Osteoblast (primary cell): ENCODE measurements around the gene PNPLA7. TPM values are rescaled to one million over a fixed set of nuclear protein-coding genes. Genes with fewer than 3 reads are reported as not detected.

Source experiments
- DNase-seq: peaks from one replicate; pipeline ENCODE4 v3.0.0; 2011; ENCODE audit warnings: low spot score, mixed read lengths; ENCODE audit not compliant: insufficient read length; ENCODE audit errors: missing footprints
- H2AFZ ChIP-seq: 2 replicates; pipeline ENCODE4 v1.6.0; 2011; ENCODE audit warnings: mild to moderate bottlenecking, low read length
- H3K27ac ChIP-seq: 2 replicates; pipeline ENCODE4 v1.5.1; 2011; ENCODE audit warnings: mild to moderate bottlenecking, low read depth, low read length, moderate library complexity
- H3K27me3 ChIP-seq: 2 replicates; pipeline ENCODE4 v1.6.0; 2012; ENCODE audit warnings: mild to moderate bottlenecking, control low read depth, inconsistent platforms, low read length, moderate library complexity; ENCODE audit not compliant: insufficient read depth
- H3K36me3 ChIP-seq: 2 replicates; pipeline ENCODE4 v1.5.1; 2011; ENCODE audit warnings: mild to moderate bottlenecking, low read length, control low read depth, moderate library complexity; ENCODE audit not compliant: insufficient read depth
- H3K4me1 ChIP-seq: 2 replicates; pipeline ENCODE4 v1.5.1; 2011; ENCODE audit warnings: mild to moderate bottlenecking, low read length, control low read depth, moderate library complexity; ENCODE audit not compliant: insufficient read depth
- H3K4me2 ChIP-seq: 2 replicates; pipeline ENCODE4 v1.6.0; 2011; ENCODE audit warnings: mild to moderate bottlenecking, low read length; ENCODE audit not compliant: insufficient read depth
- H3K4me3 ChIP-seq: fragments of 200-600 bp; sonication (generic); 3 replicates; pipeline ENCODE4 v1.5.1; 2012; ENCODE audit warnings: mild to moderate bottlenecking, low read length, inconsistent platforms; ENCODE audit not compliant: insufficient read depth
- H3K79me2 ChIP-seq: 2 replicates; pipeline ENCODE4 v1.6.0; 2012; ENCODE audit warnings: mild to moderate bottlenecking, low read length, control low read depth, inconsistent platforms; ENCODE audit not compliant: insufficient read depth
- H3K9me3 ChIP-seq: 2 replicates; pipeline ENCODE4 v1.5.1; 2011; ENCODE audit warnings: low read depth, low read length, control low read depth
- H4K20me1 ChIP-seq: 2 replicates; pipeline ENCODE4 v1.6.0; 2012; ENCODE audit warnings: mild to moderate bottlenecking, low read length, control low read depth; ENCODE audit not compliant: insufficient read depth
- total RNA-seq: library from RNA; depleted of rRNA; stranded (reverse); fragments of >200 nt; gene quantifications from 2 replicates; pipeline ENCODE4 v1.2.3, GENCODE V29; 2012
- TF ChIP-seq, protein P1 (sequence below): IDR thresholded peaks from 2 replicates; pipeline ENCODE4 v1.5.1; 2011; ENCODE audit warnings: mild to moderate bottlenecking, low read depth, low read length, moderate library complexity; ENCODE audit errors: extremely low read depth

The PNPLA7 gene
- total RNA-seq, 1 donor, result 1.8 TPM

DNA sequence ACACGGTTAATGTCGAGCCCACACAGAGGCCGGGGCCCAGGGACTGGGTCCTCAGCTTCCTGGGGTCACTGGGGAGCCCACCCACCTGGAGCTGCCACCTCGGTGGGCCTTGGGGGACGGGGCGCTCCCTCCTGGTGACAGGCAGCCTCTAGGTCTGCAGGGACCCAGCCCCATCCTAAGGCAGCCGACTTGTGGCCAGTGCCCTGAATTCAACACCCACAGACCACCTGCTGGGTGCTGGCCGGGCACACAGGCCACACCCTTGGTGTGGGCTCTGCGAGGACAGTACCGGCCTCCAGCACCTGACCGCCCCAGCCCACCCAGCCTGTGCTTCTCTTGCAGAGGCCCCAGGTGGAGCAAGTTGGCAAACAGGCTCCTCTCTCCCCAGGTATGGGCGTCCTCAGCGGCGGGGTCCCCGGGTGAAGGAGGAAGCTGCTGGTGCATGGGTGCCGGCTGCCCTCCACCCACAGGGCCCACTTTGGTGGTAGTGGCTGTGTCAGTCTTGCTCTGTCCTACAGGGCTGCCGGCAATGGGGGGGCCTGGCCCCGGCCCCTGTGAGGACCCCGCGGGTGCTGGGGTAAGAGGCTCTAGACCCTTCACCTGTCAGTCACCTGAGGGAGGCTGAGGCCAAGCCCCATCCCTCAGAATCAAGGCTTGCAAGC is 117.4 kb downstream of the PNPLA7 start:
- Histone ChIP-seq H2AFZ (no peak overlapping the region), H3K4me3 (no peak overlapping the region)

DNA sequence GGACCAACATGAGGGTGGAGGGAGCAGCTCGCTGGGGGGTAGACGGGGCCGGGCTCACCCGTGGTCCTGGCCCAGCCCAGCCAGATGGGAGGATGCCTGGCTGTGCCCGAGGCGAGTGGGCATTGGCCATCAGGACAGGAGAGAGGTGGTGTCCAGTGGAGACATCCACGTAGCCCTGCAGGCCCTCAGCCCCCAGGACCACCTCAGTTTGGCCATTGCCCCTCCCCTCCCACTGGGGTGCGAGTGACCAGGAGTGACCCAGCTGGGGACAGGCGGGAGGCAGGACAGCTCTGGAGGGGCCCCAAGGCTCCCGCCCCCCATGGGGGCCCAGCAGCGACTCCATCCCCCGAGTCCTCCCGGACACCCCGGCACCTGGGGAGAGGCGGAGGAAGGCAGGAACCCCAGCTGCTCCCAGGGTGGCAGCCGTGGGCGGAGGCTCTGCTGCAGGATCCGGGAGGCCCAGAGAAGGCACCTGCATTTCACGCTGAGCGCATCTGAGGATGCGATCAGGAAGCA is 118.7 kb downstream of the PNPLA7 start:
- no peak overlapping the region for H2AFZ ChIP-seq
- peak; percentile 84 for DNase-seq
- no peaks in the 10 kb centered on the region for H3K36me3 ChIP-seq
- no peak overlapping the region for H3K4me2 ChIP-seq
- no peak overlapping the region for H3K4me3 ChIP-seq
- H3K9me3 ChIP-seq, result no peaks in the 10 kb centered on the region
- no peaks in the 10 kb centered on the region for H3K79me2 ChIP-seq
- no peak overlapping the region for H3K27ac ChIP-seq
- H3K27me3 ChIP-seq, result no peaks in the 10 kb centered on the region
- H3K4me1 ChIP-seq, result peaks cover 8% of the 10 kb centered on the region
- TF ChIP-seq, protein P1, sequence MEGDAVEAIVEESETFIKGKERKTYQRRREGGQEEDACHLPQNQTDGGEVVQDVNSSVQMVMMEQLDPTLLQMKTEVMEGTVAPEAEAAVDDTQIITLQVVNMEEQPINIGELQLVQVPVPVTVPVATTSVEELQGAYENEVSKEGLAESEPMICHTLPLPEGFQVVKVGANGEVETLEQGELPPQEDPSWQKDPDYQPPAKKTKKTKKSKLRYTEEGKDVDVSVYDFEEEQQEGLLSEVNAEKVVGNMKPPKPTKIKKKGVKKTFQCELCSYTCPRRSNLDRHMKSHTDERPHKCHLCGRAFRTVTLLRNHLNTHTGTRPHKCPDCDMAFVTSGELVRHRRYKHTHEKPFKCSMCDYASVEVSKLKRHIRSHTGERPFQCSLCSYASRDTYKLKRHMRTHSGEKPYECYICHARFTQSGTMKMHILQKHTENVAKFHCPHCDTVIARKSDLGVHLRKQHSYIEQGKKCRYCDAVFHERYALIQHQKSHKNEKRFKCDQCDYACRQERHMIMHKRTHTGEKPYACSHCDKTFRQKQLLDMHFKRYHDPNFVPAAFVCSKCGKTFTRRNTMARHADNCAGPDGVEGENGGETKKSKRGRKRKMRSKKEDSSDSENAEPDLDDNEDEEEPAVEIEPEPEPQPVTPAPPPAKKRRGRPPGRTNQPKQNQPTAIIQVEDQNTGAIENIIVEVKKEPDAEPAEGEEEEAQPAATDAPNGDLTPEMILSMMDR, result no peak
- no peaks in the 10 kb centered on the region for H4K20me1 ChIP-seq

More for the DNA sequence above, 117.4 kb downstream of the PNPLA7 start:
- no peaks in the 10 kb centered on the region for H3K79me2 ChIP-seq
- H4K20me1 ChIP-seq, result no peaks in the 10 kb centered on the region
- no peaks in the 10 kb centered on the region for H3K27me3 ChIP-seq
- TF ChIP-seq, protein P1, result no peak
- H3K27ac ChIP-seq, result no peak overlapping the region
- peaks cover 8% of the 10 kb centered on the region for H3K4me1 ChIP-seq
- no peaks in the 10 kb centered on the region for H3K36me3 ChIP-seq
- H3K9me3 ChIP-seq, result no peaks in the 10 kb centered on the region
- no peak overlapping the region for H3K4me2 ChIP-seq
- DNase-seq, result no peak

DNA sequence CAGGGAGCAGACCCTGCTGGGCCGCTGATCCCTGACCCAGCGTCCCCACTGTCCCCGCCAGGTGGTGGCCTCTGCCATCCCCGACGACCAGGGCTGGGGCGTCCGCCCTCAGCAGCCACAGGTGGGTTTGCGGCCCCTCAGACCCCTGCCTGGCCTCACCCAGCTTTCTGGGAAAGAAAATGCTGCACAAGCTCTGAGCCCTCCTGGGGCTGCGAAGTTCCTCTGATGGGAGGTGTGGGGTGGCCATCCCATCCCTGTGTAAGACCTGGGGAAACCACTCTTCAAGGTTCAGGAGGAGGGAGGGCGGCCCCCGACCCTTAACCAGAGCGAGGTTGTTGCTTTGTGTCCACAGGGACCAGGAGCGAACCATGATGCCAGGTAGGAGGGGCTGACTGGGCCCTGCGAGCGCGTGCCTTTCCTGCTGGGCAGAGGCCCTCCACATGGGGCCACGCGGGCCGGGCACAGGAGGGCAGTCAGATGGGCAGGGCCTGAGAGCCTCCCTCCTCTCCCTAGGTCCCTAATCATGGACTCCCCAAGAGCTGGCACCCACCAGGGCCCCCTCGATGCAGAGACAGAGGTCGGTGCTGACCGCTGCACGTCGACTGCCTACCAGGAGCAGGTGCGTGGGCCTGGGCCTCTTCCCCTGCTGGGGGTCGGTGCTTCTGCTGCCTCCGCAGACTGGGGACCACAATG is 119.3 kb downstream of the PNPLA7 start:
- no peaks in the 10 kb centered on the region for H3K79me2 ChIP-seq
- H3K27me3 ChIP-seq, result no peaks in the 10 kb centered on the region
- H2AFZ ChIP-seq, result no peak overlapping the region
- H3K4me2 ChIP-seq, result no peak overlapping the region
- H3K4me1 ChIP-seq, result peaks cover 3% of the 10 kb centered on the region
- H3K4me3 ChIP-seq, result no peak overlapping the region
- no peak for DNase-seq
- TF ChIP-seq, protein P1, result no peak
- no peak overlapping the region for H3K27ac ChIP-seq
- H4K20me1 ChIP-seq, result no peaks in the 10 kb centered on the region
- no peaks in the 10 kb centered on the region for H3K36me3 ChIP-seq
- H3K9me3 ChIP-seq, result no peaks in the 10 kb centered on the region
